HL-60 (cell line): ENCODE data around the gene MOB3B.

Experiments used
- DNase-seq, 2 experiments: peaks; one replicate each; pipeline ENCODE4 v3.0.0-alpha.2; 2010 to 2020; ENCODE audit warnings: low read depth in 1 of 2, low spot score in 1 of 2
- H3K27ac ChIP-seq: fragments of 250-450 bp; sonication (Bioruptor Pico); replicated peaks from 2 replicates; pipeline ENCODE4 v1.5.1; 2020; ENCODE audit warnings: mild to moderate bottlenecking, moderate library complexity
- H3K27me3 ChIP-seq: fragments of 250-450 bp; sonication (Bioruptor Pico); 2 replicates; pipeline ENCODE4 v1.5.1; 2021; ENCODE audit warnings: mild to moderate bottlenecking, moderate library complexity; ENCODE audit not compliant: insufficient read depth, poor library complexity, severe bottlenecking
- H3K4me3 ChIP-seq: replicated peaks from 2 replicates; pipeline ENCODE4 v1.5.1; 2011; ENCODE audit warnings: mild to moderate bottlenecking, control low read depth, low read length; ENCODE audit not compliant: insufficient read depth
- GABPA ChIP-seq: IDR thresholded peaks from 2 replicates; pipeline ENCODE4 v1.6.1; 2012; ENCODE audit warnings: low read depth
- POLR2AphosphoS5 ChIP-seq: IDR thresholded peaks from 2 replicates; pipeline ENCODE4 v1.6.1; 2012; ENCODE audit warnings: low read depth
- SPI1 ChIP-seq: IDR thresholded peaks from 2 replicates; pipeline ENCODE4 v1.6.1; 2012; ENCODE audit warnings: low read depth, mild to moderate bottlenecking, borderline replicate concordance
- TF ChIP-seq, protein P1 (sequence below): IDR thresholded peaks from one replicate; pipeline ENCODE4 v1.5.1; 2011; ENCODE audit warnings: low read length, control low read depth, inconsistent platforms; ENCODE audit not compliant: insufficient read depth
- TF ChIP-seq, protein P2 (sequence below): IDR thresholded peaks from 2 replicates; pipeline ENCODE4 v1.6.1; 2012; ENCODE audit warnings: low read depth; ENCODE audit not compliant: insufficient replicate concordance

MOB3B gene

DNA sequence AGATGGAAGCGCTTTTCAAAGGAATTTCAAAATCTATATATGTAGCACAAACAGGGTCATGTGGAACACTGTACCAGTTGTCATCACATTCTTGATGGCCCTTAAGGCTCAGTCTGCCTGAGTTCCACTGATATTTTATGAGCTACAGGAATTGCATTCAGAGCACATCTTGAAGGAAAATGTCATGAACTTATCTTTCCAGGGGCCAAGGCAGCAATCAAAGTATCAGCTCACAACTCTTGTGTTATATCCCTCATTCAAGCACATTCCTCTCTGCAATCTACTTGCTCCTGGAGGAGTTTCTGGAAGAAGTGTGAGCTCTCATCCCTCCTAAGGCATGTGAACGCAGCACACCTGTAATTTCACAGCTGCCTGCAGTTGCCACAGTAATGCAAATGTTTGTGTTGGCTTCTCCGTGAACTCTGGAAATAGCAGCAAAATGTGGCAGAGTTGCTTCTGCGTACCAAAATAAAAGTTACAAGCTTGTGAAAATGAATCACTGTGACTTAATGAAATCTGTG lies 143.0 kb downstream of the MOB3B start:
- TF ChIP-seq SPI1, result no peak
- TF ChIP-seq, protein P1, sequence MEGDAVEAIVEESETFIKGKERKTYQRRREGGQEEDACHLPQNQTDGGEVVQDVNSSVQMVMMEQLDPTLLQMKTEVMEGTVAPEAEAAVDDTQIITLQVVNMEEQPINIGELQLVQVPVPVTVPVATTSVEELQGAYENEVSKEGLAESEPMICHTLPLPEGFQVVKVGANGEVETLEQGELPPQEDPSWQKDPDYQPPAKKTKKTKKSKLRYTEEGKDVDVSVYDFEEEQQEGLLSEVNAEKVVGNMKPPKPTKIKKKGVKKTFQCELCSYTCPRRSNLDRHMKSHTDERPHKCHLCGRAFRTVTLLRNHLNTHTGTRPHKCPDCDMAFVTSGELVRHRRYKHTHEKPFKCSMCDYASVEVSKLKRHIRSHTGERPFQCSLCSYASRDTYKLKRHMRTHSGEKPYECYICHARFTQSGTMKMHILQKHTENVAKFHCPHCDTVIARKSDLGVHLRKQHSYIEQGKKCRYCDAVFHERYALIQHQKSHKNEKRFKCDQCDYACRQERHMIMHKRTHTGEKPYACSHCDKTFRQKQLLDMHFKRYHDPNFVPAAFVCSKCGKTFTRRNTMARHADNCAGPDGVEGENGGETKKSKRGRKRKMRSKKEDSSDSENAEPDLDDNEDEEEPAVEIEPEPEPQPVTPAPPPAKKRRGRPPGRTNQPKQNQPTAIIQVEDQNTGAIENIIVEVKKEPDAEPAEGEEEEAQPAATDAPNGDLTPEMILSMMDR, result no peak
- no peak for TF ChIP-seq GABPA
- TF ChIP-seq, protein P2, sequence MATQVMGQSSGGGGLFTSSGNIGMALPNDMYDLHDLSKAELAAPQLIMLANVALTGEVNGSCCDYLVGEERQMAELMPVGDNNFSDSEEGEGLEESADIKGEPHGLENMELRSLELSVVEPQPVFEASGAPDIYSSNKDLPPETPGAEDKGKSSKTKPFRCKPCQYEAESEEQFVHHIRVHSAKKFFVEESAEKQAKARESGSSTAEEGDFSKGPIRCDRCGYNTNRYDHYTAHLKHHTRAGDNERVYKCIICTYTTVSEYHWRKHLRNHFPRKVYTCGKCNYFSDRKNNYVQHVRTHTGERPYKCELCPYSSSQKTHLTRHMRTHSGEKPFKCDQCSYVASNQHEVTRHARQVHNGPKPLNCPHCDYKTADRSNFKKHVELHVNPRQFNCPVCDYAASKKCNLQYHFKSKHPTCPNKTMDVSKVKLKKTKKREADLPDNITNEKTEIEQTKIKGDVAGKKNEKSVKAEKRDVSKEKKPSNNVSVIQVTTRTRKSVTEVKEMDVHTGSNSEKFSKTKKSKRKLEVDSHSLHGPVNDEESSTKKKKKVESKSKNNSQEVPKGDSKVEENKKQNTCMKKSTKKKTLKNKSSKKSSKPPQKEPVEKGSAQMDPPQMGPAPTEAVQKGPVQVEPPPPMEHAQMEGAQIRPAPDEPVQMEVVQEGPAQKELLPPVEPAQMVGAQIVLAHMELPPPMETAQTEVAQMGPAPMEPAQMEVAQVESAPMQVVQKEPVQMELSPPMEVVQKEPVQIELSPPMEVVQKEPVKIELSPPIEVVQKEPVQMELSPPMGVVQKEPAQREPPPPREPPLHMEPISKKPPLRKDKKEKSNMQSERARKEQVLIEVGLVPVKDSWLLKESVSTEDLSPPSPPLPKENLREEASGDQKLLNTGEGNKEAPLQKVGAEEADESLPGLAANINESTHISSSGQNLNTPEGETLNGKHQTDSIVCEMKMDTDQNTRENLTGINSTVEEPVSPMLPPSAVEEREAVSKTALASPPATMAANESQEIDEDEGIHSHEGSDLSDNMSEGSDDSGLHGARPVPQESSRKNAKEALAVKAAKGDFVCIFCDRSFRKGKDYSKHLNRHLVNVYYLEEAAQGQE, result no peak
- no peak for TF ChIP-seq POLR2AphosphoS5
- no peaks in the 10 kb centered on the region for H3K27me3 ChIP-seq
- H3K27ac ChIP-seq, result no peak overlapping the region
- H3K4me3 ChIP-seq, result no peak overlapping the region
- DNase-seq, result no peak

DNA sequence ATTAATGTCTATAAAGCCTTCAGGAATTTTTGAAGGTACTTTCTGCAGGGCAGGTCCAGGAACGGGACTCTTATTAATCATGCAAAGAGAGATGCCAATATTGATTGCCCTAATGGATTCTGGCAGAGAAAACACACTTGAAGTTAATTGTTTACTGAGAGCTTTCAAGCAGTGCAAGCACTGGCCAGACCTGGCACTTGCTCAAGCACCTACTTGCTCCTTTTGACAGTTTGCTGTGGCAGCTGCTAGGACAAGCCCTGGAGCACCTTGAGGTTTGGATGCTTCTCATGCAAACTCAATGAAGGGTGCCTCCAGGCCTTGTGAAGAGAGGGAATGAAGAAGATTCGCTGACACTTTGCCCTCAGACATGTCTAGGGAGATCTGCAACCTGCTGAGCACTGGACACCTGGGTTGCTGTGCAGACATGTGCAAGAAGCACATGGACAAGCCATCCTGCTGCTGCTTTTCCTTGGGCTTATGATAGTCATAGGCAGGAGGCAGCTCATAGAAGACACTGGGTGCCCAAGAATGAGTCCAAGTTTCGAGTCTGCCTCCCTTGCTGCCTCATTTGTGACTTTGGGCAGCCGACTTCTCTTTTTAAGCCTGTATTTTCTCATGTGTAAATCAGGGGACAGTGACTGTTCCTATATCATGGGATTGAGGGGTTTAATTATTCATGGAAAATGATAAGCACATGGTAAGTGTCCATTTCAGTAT lies 143.8 kb downstream of the MOB3B start:
- Histone ChIP-seq H3K4me3 (no peak overlapping the region), H3K27ac (no peak overlapping the region), H3K27me3 (no peaks in the 10 kb centered on the region)
- TF ChIP-seq, protein P1, result no peak
- TF ChIP-seq, protein P2, result no peak
- TF ChIP-seq POLR2AphosphoS5 (no peak), GABPA (no peak), SPI1 (no peak)
- DNase-seq, result no peak

DNA sequence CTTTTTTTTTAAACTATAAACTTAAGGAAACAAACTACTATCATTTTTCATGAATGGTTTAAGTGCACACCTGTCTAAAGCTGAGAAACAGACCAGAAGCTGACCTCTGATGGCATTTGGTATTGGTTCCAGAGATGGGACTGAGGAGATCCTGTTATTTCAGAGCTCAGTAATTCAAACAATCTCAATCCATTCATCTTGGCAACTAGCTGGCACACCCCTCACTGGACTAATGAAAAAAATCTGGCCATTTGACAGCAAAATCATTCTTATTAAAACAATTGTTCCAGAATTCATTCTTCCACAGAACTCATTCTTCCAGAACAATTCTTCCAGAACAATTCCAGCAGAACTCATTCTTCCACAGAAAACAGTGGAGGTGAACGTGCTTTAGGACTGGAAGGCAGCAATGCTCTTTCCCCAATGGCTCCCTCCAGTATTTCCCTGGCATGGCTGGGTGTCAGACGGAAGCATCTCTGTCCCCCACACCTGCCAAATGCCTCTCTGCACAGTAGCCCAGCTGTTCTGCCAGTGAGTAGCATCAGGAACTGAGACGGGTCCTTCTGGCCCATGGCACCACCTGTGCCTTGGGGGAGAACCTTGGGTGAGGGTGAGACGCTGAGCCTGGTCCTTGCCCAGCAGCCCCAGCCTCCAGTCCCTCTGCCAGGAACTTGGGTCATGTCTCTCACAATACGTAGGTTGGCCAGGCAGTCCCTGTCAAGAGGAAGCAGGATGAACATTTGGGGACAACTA lies 145.2 kb downstream of the MOB3B start:
- H3K27me3 ChIP-seq, result no peaks in the 10 kb centered on the region

DNA sequence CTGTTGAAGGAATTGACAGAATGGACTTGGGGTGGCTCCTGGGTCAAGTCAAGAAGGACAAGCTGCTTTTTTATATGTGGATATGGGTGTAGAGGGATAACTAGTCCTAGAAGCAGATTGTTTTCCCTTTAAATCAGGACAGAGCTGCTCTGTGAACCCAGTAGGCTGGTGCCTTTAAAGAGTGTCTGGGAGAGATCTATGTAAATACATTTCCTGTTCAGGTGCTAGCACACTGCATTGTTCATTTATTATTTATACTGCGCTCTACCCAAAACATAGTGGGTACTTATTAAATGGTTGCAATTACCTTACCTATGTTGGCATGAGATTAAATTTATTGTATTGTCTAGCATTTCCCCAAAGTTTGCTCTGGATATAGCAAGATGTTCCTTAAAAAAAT lies 146.1 kb downstream of the MOB3B start:
- no peak overlapping the region for H3K27ac ChIP-seq
- DNase-seq, result no peak
- H3K27me3 ChIP-seq, result no peaks in the 10 kb centered on the region
- TF ChIP-seq, protein P1, result no peak
- TF ChIP-seq SPI1 (no peak), GABPA (no peak), POLR2AphosphoS5 (no peak)
- TF ChIP-seq, protein P2, result no peak
- no peak overlapping the region for H3K4me3 ChIP-seq

More for the DNA sequence above, 145.2 kb downstream of the MOB3B start:
- TF ChIP-seq GABPA, result no peak
- DNase-seq, result no peak
- no peak overlapping the region for H3K4me3 ChIP-seq
- no peak overlapping the region for H3K27ac ChIP-seq
